ENCODE measurements around the gene CSRP1. TPM values are rescaled to one million over a fixed set of nuclear protein-coding genes. Genes with fewer than 3 reads are reported as not detected.
"Not testable (repeated sequence)": the region's sequence is repeated elsewhere in the genome, so short reads cannot be mapped to it uniquely, and the experiment has no call there.

CSRP1 gene
- total and polyA plus RNA-seq, 5 donors = 97.2 to 343 (median 121) TPM

DNA sequence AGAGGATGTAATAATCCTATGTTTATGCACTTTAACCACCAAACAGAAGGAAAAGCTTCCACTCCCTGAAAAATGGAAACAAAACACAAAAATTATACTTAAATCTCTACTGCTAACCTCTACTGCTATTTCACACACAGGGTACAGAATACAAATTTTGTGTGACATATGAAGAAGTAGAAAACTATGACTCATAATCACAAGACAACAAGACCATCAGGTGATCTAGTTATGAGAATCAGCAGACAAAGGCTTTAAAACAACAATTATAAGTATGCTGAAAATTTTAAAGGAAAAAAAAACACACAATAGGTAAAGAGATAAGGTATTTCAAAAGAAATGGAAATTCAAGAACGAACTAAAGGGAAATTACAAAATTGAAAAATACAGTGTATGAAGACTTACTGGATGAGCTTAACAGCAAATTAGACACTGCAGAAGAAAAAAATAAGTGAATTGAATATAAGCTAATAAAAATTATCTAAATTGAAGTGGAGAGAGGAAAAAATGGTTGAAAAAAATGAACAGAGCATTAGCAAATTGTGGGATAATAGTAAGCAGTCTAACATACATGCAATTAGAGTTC is 18.4 kb upstream of the CSRP1 start:
- intact Hi-C loops (cut with DNase I) = no loop called here

DNA sequence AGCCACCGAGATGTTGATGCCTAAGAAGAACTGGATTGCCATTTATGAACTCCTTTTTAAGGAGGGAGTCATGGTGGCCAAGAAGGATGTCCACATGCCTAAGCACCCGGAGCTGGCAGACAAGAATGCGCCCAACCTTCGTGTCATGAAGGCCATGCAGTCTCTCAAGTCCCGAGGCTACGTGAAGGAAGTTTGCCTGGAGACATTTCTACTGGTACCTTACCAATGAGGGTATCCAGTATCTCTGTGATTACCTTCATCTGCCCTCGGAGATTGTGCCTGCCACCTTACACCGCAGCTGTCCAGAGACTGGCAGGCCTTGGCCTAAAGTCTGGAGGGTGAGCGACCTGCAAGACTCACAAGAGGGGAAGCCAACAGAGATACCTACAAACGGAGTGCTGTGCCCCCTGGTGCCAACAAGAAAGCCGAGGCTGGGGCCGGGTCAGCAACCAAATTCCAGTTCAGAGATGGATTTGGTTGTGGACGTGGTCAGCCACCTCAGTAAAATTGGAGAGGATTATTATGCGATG is 13.2 kb upstream of the CSRP1 start:
- H3K4me1 ChIP-seq (ENCODE audit: control insufficient read depth, insufficient read depth, low read length); H3K27me3 ChIP-seq (ENCODE audit: control insufficient read depth, insufficient read depth); H3K27ac ChIP-seq (ENCODE audit: low read length); H3K9me3 ChIP-seq (ENCODE audit: control insufficient read depth, low read length); H3K4me3 ChIP-seq (ENCODE audit: low read length); ATAC-seq; intact Hi-C loops (cut with DNase I): not testable (repeated sequence)
- 87% methylated on average over 14 of the region's 14 CpGs for WGBS
- DNase-seq = peak in 1 of 3 donors; percentile 26

More for the DNA sequence above, 18.4 kb upstream of the CSRP1 start:
- DNase-seq (no peak), ATAC-seq (no peak)
- 92% methylated on average over 1 of the region's 1 CpG for WGBS
- no peaks in the 10 kb centered on the region for H3K27me3 ChIP-seq (ENCODE audit: control insufficient read depth, insufficient read depth)
- no peak overlapping the region for H3K4me3 ChIP-seq (ENCODE audit: low read length)
- H3K4me1 ChIP-seq (ENCODE audit: control insufficient read depth, insufficient read depth, low read length) = no peaks in the 10 kb centered on the region
- no peaks in the 10 kb centered on the region for H3K9me3 ChIP-seq (ENCODE audit: control insufficient read depth, low read length)
- no peak overlapping the region for H3K27ac ChIP-seq (ENCODE audit: low read length)

DNA sequence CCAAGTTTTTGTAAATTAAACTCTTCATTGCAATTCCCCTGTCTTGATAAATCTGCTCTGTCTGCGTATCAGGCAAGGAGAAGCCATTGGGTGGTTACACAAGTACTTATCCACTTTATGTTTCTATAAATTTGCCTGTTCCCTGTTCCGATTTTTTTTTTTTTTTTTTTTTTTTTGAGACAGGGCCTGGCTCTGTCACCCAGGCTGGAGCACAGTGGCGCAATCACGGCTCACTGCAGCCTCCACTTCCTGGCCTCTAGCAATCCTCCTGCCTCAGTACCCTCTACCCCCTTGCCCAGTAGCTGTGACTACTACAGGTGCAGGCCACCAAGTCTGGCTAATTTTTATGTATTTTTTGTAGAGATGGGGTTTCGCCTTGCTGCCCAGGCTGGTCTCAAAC is 11.1 kb upstream of the CSRP1 start:
- intact Hi-C loops (cut with DNase I) = loop anchor here (5.0 to 10.0 kb wide), 2 partner anchors 36 to 73 kb away; no protein-coding TSS in a partner anchor
- H3K27me3 ChIP-seq (ENCODE audit: control insufficient read depth, insufficient read depth) = no peaks in the 10 kb centered on the region
- DNase-seq = peak in 1 of 3 donors; percentile 18
- no peak overlapping the region for H3K27ac ChIP-seq (ENCODE audit: low read length)
- no peaks in the 10 kb centered on the region for H3K9me3 ChIP-seq (ENCODE audit: control insufficient read depth, low read length)
- 84% methylated on average over 5 of the region's 5 CpGs for WGBS
- no peak for ATAC-seq
- no peak overlapping the region for H3K4me3 ChIP-seq (ENCODE audit: low read length)
- no peaks in the 10 kb centered on the region for H3K4me1 ChIP-seq (ENCODE audit: control insufficient read depth, insufficient read depth, low read length)

DNA sequence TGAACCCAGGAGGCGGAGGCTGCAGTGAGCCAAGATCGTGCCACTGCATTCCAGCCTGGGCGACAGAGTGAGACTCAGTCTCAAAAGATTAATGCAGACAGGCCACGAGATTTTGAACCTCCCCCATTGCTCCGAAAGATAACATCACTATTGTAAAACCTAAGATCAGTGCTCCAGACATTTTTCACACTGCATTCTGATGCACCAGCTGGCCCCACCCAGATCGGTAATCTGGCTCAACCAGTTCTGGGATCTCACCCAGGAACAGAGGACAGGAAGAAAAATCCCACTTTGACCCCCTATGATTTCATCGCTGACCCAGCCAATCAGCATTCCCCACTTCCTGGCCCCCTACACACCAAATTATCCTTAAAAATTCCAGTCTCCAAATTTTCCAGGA is 10.7 kb upstream of the CSRP1 start:
- intact Hi-C loops (cut with DNase I) = loop anchor here (5.0 to 10.0 kb wide), 2 partner anchors 35 to 73 kb away; no protein-coding TSS in a partner anchor
- no peaks in the 10 kb centered on the region for H3K4me1 ChIP-seq (ENCODE audit: control insufficient read depth, insufficient read depth, low read length)
- no peak for ATAC-seq
- no peaks in the 10 kb centered on the region for H3K9me3 ChIP-seq (ENCODE audit: control insufficient read depth, low read length)
- peak in 1 of 3 donors; percentile 32 for DNase-seq
- no peaks in the 10 kb centered on the region for H3K27me3 ChIP-seq (ENCODE audit: control insufficient read depth, insufficient read depth)
- WGBS = 80% methylated on average over 7 of the region's 7 CpGs
- H3K27ac ChIP-seq (ENCODE audit: low read length) = no peak overlapping the region
- H3K4me3 ChIP-seq (ENCODE audit: low read length) = no peak overlapping the region

DNA sequence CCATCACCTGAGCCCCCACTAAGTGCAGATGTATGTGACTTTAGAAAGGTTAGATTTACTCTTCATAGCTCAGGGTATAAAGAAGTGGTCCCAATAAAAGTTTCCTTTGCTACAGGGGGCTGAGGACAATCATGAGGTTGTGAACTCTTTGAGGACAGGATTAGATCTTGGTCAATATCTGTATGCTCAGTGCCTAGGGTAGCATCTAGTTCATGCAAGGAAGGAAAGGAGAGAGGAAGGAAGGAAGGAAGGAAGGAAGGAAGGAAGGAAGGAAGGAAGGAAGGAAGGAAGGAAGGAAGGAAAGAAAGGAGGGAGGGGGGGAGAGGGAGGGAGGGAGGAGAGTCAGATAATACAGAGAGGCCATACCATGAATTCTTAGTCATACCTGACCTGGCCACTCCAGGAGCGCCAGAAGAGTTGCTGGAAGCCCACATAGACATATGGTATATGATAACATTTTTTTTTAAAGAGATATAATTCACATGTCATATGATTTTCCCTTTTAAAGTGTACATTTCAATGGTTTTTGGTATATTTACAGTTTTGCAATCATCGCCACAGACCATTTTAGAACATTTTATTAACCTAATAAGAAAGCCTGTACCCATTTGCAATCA is 9.7 kb upstream of the CSRP1 start:
- H3K4me1 ChIP-seq (ENCODE audit: control insufficient read depth, insufficient read depth, low read length) = no peaks in the 10 kb centered on the region
- no peak overlapping the region for H3K27ac ChIP-seq (ENCODE audit: low read length)
- no peak overlapping the region for H3K4me3 ChIP-seq (ENCODE audit: low read length)
- H3K27me3 ChIP-seq (ENCODE audit: control insufficient read depth, insufficient read depth) = no peaks in the 10 kb centered on the region
- WGBS = 71% methylated on average over 2 of the region's 2 CpGs
- H3K9me3 ChIP-seq (ENCODE audit: control insufficient read depth, low read length) = no peaks in the 10 kb centered on the region
- DNase-seq = no peak
- no peak for ATAC-seq
- intact Hi-C loops (cut with DNase I) = loop anchor here (5.0 to 10.0 kb wide), 2 partner anchors 34 to 72 kb away; no protein-coding TSS in a partner anchor

DNA sequence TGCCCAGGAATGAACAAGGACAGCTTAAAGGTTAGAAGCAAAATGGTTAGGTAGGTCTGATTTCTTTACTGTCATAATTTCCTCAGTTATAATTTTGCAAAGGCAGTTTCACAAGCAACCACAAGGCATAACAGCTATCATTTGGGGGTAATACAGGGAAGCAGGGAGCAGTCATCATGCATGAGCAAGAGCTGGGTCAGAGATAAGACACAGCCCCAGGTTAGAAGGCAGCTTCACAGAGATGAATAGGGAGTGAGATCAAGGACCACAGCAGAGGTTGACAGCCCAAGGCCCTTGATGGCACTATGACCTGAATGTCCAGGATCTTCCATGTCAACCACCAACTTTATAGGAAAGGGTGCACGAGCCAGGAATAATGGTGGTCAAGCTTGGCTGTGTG is 9.0 kb upstream of the CSRP1 start:
- Histone ChIP-seq H3K27ac (ENCODE audit: low read length) (no peak overlapping the region), H3K27me3 (ENCODE audit: control insufficient read depth, insufficient read depth) (no peaks in the 10 kb centered on the region), H3K4me3 (ENCODE audit: low read length) (no peak overlapping the region), H3K4me1 (ENCODE audit: control insufficient read depth, insufficient read depth, low read length) (no peaks in the 10 kb centered on the region), H3K9me3 (ENCODE audit: control insufficient read depth, low read length) (no peaks in the 10 kb centered on the region)
- ATAC-seq (no peak), DNase-seq (no peak)
- intact Hi-C loops (cut with DNase I) = loop anchor here (5.0 to 10.0 kb wide), 2 partner anchors 34 to 71 kb away; no protein-coding TSS in a partner anchor
- whole genome bisulfite sequencing = 93% methylated on average over 1 of the region's 1 CpG

DNA sequence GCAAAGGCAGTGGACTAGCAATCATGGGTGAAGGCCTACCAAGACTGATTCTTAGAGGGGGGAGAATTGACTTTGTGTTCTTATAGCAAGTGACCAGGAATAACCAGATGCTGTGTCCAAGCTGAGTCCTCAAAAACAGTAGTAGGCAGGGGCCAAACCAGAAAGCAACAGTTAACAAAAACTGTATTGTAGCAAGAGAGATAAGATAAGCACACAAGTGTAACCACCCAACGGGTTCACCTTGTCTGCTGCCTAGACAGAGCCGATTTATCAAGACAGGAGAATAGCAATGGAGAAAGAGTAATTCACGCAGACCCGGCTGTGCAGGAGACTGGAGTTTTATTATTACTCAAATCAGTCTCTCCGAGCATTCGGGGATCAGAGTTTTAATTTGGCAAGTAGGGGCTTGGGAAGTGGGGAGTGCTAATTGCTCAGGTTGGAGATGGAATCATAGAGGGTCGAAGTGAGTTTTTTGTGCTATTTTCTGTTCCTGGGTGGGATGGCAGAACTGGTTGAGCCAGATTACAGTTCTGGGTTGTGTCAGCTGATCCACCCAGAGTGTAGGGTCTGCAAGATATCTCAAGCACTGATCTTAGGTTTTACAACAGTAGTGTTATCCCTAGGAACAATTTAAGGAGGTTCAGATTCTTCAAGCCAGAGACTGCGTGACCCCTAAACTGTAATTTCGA is 8.3 kb upstream of the CSRP1 start:
- H3K9me3 ChIP-seq (ENCODE audit: control insufficient read depth, low read length) = no peaks in the 10 kb centered on the region
- no peaks in the 10 kb centered on the region for H3K4me1 ChIP-seq (ENCODE audit: control insufficient read depth, insufficient read depth, low read length)
- no peak overlapping the region for H3K27ac ChIP-seq (ENCODE audit: low read length)
- WGBS = 86% methylated on average over 9 of the region's 9 CpGs
- intact Hi-C loops (cut with DNase I) = loop anchor here (5.0 to 10.0 kb wide), 2 partner anchors 33 to 70 kb away; no protein-coding TSS in a partner anchor
- no peak overlapping the region for H3K4me3 ChIP-seq (ENCODE audit: low read length)
- DNase-seq (no peak), ATAC-seq (no peak)
- no peaks in the 10 kb centered on the region for H3K27me3 ChIP-seq (ENCODE audit: control insufficient read depth, insufficient read depth)

DNA sequence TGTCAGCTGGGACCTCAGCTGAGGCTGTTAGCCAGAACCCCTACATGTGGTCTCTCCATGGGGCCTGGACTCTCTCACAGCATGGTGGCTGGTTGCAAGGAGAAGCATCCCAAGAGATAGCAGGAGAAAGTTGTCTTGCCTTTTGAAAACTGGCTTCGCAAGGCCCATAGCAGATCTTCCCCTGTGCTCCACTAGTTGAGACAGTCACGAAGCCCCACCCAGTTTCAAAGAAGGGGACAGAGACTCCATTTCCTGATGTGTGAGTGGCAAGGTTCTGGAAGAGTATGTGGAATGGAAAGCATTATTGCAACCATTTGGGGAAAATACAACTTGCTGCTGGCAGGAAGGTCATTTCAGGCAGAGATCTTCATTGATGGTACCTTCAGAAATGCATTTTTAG is 7.5 kb upstream of the CSRP1 start:
- 95% methylated on average over 2 of the region's 2 CpGs for WGBS
- no peaks in the 10 kb centered on the region for H3K4me1 ChIP-seq (ENCODE audit: control insufficient read depth, insufficient read depth, low read length)
- no peak for ATAC-seq
- H3K4me3 ChIP-seq (ENCODE audit: low read length) = no peak overlapping the region
- no peaks in the 10 kb centered on the region for H3K27me3 ChIP-seq (ENCODE audit: control insufficient read depth, insufficient read depth)
- H3K27ac ChIP-seq (ENCODE audit: low read length) = no peak overlapping the region
- peak in 1 of 3 donors; percentile 10 for DNase-seq
- intact Hi-C loops (cut with DNase I) = loop anchor here in 3 of 4 donors (5.0 to 10.0 kb wide), 2 partner anchors 67 to 70 kb away; no protein-coding TSS in a partner anchor
- H3K9me3 ChIP-seq (ENCODE audit: control insufficient read depth, low read length) = no peaks in the 10 kb centered on the region

DNA sequence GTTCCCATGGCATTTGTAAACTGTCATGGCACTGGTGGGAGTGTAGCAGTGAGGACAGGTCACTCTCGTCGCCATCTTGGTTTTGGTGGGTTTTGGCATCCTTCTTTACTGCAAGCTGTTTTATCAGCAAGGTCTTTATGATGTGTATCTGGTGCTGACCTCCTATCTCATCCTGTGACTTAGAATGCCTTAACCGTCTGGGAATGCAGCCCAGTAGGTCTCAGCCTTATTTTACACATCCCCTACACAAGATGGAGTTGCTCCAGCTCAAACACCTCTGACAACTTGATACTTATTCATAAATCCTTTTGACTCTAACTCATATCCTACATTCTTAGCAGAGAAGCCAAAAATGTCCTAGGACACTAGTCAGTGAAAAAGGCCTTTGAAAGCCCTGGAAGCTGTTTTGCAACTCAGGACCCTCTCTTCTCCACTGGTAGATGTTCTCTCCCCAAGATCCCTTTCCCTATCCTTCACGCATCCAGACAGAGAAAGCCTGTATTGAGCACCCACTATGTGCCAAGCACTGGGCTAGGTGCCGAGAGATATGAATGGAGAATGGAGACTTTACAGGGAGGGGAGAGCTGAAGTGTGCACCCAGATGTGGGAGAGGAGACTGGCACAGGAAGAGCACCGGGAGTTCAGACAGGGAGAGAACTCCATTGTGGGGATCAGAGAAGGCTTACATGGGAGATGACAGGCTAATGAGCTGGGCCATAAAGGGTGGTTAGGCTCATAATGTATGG is 6.7 kb upstream of the CSRP1 start:
- H3K27ac ChIP-seq (ENCODE audit: low read length) = no peak overlapping the region

DNA sequence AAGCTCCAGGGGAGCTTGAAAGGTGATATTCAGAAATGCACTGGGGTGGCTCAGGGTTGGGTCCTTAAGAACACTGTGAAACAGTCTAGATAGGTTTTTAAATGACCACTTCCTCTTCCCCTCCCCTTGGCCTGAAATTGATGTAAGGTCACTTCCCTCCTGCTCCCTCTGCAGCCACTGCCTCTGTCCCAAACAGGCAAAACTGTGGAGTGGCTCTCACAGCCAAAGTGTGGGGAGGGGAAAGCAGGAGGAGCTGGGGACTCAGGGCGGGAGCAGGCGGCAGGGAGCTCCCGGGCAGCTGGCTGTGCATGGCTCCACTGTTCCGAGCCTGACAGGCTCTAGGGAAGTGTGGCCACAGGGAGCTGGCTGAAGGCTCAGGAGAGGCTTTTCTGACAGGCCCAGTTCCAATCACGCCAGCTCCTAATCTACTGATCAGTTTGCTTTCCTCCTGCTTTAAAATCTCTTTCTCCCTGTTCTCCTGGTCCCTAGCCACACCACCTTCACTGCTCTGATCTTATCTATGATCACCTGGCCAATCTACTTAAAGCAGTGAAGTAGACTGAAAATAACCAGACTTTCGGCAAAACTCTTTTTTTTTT is 5.1 kb upstream of the CSRP1 start:
- H3K4me1 ChIP-seq (ENCODE audit: control insufficient read depth, insufficient read depth, low read length) = peaks cover 8% of the 10 kb centered on the region
- H3K27ac ChIP-seq (ENCODE audit: low read length) = peak overlapping the region; percentile 91
- WGBS = 25% methylated on average over 6 of the region's 6 CpGs

More for the DNA sequence above, 6.7 kb upstream of the CSRP1 start:
- Histone ChIP-seq H3K9me3 (ENCODE audit: control insufficient read depth, low read length) (no peaks in the 10 kb centered on the region), H3K4me1 (ENCODE audit: control insufficient read depth, insufficient read depth, low read length) (no peaks in the 10 kb centered on the region), H3K4me3 (ENCODE audit: low read length) (no peak overlapping the region), H3K27me3 (ENCODE audit: control insufficient read depth, insufficient read depth) (no peaks in the 10 kb centered on the region)
- DNase-seq (peak in 1 of 3 donors; percentile 16), ATAC-seq (no peak)
- intact Hi-C loops (cut with DNase I) = loop anchor here in 3 of 4 donors (1.0 to 10.0 kb wide), 3 partner anchors 31 to 69 kb away; no protein-coding TSS in a partner anchor
- 83% methylated on average over 6 of the region's 6 CpGs for WGBS

More for the DNA sequence above, 5.1 kb upstream of the CSRP1 start:
- no peak overlapping the region for H3K4me3 ChIP-seq (ENCODE audit: low read length)
- intact Hi-C loops (cut with DNase I) = loop anchor here in 3 of 4 donors (1.0 to 10.0 kb wide), 3 partner anchors 30 to 67 kb away; no protein-coding TSS in a partner anchor
- H3K9me3 ChIP-seq (ENCODE audit: control insufficient read depth, low read length) = no peaks in the 10 kb centered on the region
- no peaks in the 10 kb centered on the region for H3K27me3 ChIP-seq (ENCODE audit: control insufficient read depth, insufficient read depth)
- peak; percentile 82 to 93 (median 92) for DNase-seq
- peak; percentile 88 to 93 for ATAC-seq

All from right cardiac atrium (tissue), 5 donors.